OCI-LY1 (cell line): Measurements from ENCODE around the gene TBCD.

Experiments used
- EZH2 ChIP-seq: fragments of 200-600 bp; sonication (generic), shearing (Covaris generic); IDR thresholded peaks from 2 replicates; pipeline ENCODE4 v1.8.0; 2017; ENCODE audit warnings: borderline replicate concordance, mixed run types, mild to moderate bottlenecking, antibody characterized with exemption, low read length, moderate library complexity, mixed read lengths
- TF ChIP-seq, protein P1 (sequence below): fragments of 200-600 bp; sonication (generic), shearing (Covaris generic); IDR thresholded peaks from 2 replicates; pipeline ENCODE4 v1.5.1; 2017; ENCODE audit warnings: mild to moderate bottlenecking, antibody characterized with exemption, low read length, moderate library complexity, mixed read lengths

DNA sequence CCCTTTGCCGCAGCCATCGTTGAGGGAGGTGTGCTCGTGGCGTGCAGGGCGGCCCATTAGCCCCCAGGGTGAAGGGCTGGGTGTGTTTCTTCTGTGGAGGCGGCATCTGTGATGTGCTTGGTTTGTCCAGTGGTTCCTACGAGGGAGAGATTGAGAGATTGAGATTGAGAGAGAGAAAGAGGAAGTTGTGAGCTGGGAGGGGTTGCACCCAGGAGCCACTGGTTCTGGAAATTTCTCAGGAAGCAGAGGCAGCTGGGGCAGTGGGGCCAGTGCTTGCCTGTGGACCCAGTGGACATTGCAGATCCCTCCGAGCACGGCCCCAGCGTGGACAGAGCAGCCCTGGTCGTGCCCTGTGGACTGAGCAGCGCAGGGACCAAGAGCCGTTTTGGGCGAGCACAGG, 160.0 kb downstream of the TBCD start:
- no peak for TF ChIP-seq EZH2
- TF ChIP-seq, protein P1, sequence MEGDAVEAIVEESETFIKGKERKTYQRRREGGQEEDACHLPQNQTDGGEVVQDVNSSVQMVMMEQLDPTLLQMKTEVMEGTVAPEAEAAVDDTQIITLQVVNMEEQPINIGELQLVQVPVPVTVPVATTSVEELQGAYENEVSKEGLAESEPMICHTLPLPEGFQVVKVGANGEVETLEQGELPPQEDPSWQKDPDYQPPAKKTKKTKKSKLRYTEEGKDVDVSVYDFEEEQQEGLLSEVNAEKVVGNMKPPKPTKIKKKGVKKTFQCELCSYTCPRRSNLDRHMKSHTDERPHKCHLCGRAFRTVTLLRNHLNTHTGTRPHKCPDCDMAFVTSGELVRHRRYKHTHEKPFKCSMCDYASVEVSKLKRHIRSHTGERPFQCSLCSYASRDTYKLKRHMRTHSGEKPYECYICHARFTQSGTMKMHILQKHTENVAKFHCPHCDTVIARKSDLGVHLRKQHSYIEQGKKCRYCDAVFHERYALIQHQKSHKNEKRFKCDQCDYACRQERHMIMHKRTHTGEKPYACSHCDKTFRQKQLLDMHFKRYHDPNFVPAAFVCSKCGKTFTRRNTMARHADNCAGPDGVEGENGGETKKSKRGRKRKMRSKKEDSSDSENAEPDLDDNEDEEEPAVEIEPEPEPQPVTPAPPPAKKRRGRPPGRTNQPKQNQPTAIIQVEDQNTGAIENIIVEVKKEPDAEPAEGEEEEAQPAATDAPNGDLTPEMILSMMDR = no peak
